GM06990 (cell line): ENCODE results near the gene TANGO6.

ENCODE experiments used
- DNase-seq: peaks from one replicate; pipeline ENCODE4 v3.0.0-alpha.2; 2011; ENCODE audit not compliant: insufficient read length; ENCODE audit errors: extremely low read depth
- H3K27me3 ChIP-seq: replicated peaks from 2 replicates; pipeline ENCODE4 v1.6.0; 2011; ENCODE audit warnings: low read length; ENCODE audit not compliant: control insufficient read depth, insufficient read depth
- H3K36me3 ChIP-seq: 2 replicates; pipeline ENCODE4 v1.5.1; 2011; ENCODE audit warnings: low read length; ENCODE audit not compliant: control insufficient read depth, insufficient read depth
- H3K4me3 ChIP-seq: replicated peaks from 2 replicates; pipeline ENCODE4 v1.5.1; 2011; ENCODE audit warnings: low read depth, mild to moderate bottlenecking, control low read depth, low read length
- TF ChIP-seq, protein P1 (sequence below): IDR thresholded peaks from 2 replicates; pipeline ENCODE4 v1.5.1; 2011; ENCODE audit warnings: low read length, control low read depth, mild to moderate bottlenecking, inconsistent platforms; ENCODE audit not compliant: insufficient read depth, poor library complexity, severe bottlenecking

Gene TANGO6

DNA sequence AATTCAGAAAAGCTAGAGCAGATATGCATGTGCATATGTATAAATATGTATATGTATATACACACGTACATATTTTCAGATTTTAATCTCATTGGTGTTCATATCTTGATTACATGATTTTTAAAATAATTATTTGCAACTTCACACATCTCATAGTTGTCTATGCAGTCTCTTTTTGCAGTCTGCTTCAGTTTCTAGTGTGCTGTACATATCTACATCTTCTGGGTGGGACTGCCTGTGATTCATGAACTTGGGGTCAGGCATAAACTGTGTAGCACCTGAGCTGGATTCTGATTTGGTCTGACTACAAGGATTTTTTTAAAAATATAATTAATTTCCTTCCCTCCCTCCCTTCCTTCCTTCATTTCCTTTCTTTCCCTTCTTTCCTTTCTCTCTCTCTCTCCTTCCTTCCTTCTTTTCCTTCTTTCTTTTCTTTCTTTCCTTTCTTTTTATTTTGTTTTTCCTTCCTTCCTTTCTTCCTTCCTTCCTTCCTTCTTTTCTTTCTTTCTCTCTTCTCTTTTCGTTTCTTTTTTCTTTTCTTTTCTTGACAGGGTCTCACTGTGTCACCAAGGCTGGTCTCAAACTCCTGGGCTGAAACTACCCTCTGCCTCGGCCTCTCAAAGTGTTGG is 96.5 kb downstream of the TANGO6 start:
- H3K27me3 ChIP-seq = no peaks in the 10 kb centered on the region
- H3K4me3 ChIP-seq = no peak overlapping the region
- DNase-seq = no peak
- H3K36me3 ChIP-seq = no peaks in the 10 kb centered on the region
- TF ChIP-seq, protein P1, sequence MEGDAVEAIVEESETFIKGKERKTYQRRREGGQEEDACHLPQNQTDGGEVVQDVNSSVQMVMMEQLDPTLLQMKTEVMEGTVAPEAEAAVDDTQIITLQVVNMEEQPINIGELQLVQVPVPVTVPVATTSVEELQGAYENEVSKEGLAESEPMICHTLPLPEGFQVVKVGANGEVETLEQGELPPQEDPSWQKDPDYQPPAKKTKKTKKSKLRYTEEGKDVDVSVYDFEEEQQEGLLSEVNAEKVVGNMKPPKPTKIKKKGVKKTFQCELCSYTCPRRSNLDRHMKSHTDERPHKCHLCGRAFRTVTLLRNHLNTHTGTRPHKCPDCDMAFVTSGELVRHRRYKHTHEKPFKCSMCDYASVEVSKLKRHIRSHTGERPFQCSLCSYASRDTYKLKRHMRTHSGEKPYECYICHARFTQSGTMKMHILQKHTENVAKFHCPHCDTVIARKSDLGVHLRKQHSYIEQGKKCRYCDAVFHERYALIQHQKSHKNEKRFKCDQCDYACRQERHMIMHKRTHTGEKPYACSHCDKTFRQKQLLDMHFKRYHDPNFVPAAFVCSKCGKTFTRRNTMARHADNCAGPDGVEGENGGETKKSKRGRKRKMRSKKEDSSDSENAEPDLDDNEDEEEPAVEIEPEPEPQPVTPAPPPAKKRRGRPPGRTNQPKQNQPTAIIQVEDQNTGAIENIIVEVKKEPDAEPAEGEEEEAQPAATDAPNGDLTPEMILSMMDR = no peak

DNA sequence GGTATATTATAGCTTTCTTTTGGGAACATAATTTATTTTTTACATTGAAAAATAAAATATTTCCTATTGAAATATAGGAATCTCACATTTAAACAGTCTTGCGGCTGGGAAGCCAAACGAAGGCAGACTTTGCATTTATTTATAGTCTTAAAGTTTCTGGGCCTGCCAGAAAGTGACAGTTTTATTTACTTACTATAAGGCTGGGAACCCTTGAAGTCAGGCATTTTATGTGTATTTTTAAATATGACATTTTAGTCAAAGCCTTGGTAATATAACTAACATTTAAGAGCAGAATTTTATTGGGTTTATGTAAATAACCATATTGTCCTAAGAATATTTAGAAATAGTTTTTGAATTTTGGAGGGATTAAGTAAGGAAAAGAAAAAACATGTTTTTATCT is 97.5 kb downstream of the TANGO6 start:
- Histone ChIP-seq H3K36me3 (no peaks in the 10 kb centered on the region), H3K4me3 (no peak overlapping the region), H3K27me3 (no peaks in the 10 kb centered on the region)
- no peak for DNase-seq
- TF ChIP-seq, protein P1 = no peak

DNA sequence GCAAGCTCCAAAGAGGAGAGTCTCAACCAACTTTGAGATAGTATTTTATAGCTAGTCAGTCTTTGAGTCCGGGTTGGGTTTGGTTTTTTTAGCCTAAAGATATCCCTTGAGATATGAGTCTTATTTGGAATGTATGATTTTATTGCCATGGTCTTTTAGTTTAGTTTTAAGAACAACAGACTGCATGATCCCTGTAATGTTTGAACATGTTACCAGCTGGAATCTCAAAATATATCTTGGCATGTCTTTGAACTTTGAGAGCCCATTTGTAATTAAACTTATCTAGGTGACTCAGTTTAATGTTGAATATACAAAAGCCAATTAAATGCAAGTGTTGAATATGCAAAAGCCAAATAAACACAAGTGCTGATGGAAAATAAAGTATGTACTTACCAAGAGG is 100.6 kb downstream of the TANGO6 start:
- no peaks in the 10 kb centered on the region for H3K36me3 ChIP-seq
- H3K27me3 ChIP-seq = no peaks in the 10 kb centered on the region
- TF ChIP-seq, protein P1 = no peak
- DNase-seq = no peak
- no peak overlapping the region for H3K4me3 ChIP-seq

DNA sequence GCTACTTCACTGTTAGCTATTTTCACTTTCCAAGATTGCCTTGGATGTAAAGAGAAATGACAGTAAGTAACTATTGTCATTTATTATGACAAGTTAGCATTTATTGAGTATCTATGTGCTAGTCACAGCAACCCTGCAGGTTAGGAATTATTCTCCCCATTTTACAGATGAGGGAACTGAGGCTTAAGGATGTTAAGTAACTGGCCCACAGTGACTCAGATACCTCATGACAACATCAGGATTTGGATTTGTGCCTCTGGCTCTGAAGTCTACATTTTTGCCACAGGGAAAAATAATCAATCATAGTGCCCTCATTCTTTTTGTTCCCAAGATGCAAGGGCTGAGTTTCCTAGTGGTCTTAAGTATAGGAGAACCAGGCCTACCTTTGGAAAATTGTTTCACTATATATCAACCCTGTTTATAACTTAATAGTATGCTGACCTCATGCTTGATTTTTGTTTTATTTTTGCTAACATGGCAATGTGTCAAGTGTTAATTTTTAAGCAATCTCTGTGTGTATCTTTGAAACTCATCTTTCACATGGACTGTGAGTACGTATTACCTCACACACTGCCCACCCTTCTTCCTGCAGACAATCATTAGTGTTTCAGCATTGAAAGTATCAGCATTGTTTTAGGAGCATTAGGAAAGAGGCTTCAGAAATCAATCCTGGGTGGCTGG is 105.0 kb downstream of the TANGO6 start:
- H3K27me3 ChIP-seq = no peaks in the 10 kb centered on the region
- no peak for DNase-seq
- no peak overlapping the region for H3K4me3 ChIP-seq
- no peaks in the 10 kb centered on the region for H3K36me3 ChIP-seq
- TF ChIP-seq, protein P1 = no peak

DNA sequence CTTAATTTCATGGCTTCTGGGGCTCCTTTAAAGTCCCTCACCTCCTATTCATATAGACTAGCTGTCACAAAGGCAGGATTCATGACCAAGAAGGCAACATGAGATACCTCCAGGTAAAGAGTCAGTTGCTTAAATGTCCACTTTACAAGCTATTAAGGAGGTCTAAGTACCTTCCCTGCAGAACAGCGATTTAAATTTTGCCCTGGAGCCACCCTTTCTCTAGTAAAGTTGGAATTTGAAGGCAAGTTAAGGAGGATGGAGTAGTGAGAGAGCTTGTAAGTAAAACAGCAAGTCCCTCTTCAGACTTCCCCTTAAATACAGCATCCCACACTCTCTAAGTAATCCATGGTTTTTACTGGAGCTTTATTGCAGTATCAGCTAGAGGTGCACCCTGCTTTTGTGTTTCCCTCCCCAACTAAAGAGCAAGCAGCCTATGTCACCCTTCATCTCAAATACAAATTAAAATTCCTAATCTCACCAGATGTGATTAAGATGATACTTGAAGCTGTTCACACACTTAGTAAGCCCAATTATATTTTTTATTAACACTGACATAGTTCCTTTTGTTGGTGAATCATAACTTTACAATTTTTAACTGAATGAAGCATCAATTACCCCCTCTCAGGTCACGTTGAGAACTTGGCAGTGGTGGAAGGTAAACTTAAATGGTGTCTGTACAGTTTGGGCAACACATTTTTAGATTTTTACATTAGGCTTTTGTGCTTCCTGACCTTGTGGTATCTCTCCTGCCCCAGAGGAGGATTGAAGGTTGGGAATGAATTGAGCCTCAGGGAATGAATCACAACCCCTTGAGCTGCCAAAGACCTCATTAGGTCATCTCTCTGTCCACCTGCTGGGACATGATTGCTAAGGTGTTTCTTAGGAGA is 108.9 kb downstream of the TANGO6 start:
- DNase-seq = no peak
- H3K4me3 ChIP-seq = no peak overlapping the region
- TF ChIP-seq, protein P1 = no peak
- no peaks in the 10 kb centered on the region for H3K27me3 ChIP-seq
- H3K36me3 ChIP-seq = no peaks in the 10 kb centered on the region
